PFSK-1 (cell line): ENCODE measurements around the gene DLGAP5.

Source experiments
- FOXP2 ChIP-seq: optimal IDR thresholded peaks from 2 replicates; pipeline ENCODE3; 2011; ENCODE audit warnings: borderline replicate concordance, control low read depth, inconsistent platforms; ENCODE audit not compliant: insufficient read depth; ENCODE audit errors: extremely low read length, extremely low read depth
- POLR2AphosphoS5 ChIP-seq: IDR thresholded peaks from 2 replicates; pipeline ENCODE4 v1.6.1; 2012; ENCODE audit warnings: low read depth, mild to moderate bottlenecking, control low read depth, low read length, moderate library complexity
- SIN3A ChIP-seq: IDR thresholded peaks from 2 replicates; pipeline ENCODE4 v1.6.1; 2012; ENCODE audit warnings: mild to moderate bottlenecking, low read length, moderate library complexity, borderline replicate concordance; ENCODE audit not compliant: insufficient read depth
- TAF1 ChIP-seq: IDR thresholded peaks from 2 replicates; pipeline ENCODE4 v1.6.1; 2012; ENCODE audit warnings: low read length, control low read depth, borderline replicate concordance; ENCODE audit not compliant: insufficient read depth
- TF ChIP-seq, protein P1 (sequence below), 2 experiments: IDR thresholded peaks; 2 replicates each; pipeline versions ENCODE4 v1.6.1 to v1.8.0; 2011 to 2012; ENCODE audit warnings: low read depth in 2 of 2, low read length in 2 of 2, control low read depth in 1 of 2, inconsistent platforms in 1 of 2, mild to moderate bottlenecking in 1 of 2, moderate library complexity in 1 of 2; ENCODE audit not compliant: insufficient read depth in 1 of 2

DLGAP5 gene

DNA sequence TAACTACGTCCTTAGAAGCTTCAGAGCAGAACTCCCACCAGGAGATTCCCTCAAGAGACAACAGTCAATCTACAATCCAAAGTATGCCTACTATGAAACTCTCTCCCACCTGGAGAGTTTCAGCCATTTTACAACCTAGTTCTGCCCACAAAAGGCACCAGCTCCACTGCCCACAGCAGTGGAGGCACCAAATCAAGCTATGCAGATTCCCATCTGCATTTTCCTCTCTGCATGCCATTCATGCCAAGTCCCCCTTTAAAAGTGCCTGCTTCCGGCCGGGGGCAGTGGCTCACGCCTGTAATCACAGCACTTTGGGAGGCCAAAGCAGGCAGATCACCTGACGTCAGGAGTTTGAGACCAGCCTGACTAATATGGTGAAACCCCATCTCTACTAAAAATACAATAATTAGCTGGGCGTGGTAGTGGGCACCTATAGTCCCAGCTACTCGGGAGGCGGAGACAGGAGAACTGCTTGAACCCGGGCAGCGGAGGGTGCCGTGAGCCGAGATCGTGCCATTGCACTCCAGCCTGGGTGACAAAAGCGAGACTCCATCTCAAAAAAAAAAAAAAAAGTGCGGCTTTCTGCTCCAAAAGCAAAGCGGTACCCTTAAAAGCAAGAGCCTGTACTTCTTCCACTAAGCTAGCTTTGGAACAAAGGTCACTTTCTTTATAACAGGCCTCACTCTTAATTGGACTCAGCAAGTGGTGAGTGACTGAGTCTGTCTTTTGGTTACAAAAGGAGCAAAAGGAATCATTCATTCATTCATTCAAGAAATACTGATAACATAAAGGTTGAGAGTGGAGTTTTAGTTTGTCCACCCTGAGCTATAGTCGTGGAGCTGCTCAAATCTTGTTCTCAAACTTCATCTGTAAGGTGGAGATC, 10.1 kb upstream of the DLGAP5 start:
- TF ChIP-seq SIN3A = no peak
- TF ChIP-seq, protein P1, sequence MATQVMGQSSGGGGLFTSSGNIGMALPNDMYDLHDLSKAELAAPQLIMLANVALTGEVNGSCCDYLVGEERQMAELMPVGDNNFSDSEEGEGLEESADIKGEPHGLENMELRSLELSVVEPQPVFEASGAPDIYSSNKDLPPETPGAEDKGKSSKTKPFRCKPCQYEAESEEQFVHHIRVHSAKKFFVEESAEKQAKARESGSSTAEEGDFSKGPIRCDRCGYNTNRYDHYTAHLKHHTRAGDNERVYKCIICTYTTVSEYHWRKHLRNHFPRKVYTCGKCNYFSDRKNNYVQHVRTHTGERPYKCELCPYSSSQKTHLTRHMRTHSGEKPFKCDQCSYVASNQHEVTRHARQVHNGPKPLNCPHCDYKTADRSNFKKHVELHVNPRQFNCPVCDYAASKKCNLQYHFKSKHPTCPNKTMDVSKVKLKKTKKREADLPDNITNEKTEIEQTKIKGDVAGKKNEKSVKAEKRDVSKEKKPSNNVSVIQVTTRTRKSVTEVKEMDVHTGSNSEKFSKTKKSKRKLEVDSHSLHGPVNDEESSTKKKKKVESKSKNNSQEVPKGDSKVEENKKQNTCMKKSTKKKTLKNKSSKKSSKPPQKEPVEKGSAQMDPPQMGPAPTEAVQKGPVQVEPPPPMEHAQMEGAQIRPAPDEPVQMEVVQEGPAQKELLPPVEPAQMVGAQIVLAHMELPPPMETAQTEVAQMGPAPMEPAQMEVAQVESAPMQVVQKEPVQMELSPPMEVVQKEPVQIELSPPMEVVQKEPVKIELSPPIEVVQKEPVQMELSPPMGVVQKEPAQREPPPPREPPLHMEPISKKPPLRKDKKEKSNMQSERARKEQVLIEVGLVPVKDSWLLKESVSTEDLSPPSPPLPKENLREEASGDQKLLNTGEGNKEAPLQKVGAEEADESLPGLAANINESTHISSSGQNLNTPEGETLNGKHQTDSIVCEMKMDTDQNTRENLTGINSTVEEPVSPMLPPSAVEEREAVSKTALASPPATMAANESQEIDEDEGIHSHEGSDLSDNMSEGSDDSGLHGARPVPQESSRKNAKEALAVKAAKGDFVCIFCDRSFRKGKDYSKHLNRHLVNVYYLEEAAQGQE (IDR thresholded peaks at IDR 0.05; ENCODE audit: insufficient read depth in 1 of 2, low read depth in 2 of 2, low read length in 2 of 2) = no peak
- no peak for TF ChIP-seq POLR2AphosphoS5
- TF ChIP-seq TAF1 = no peak
- TF ChIP-seq FOXP2 = no peak

GRCh38 chr14:55200651-55201050, 9.3 kb upstream of the DLGAP5 start:
- TF ChIP-seq FOXP2 (no peak), SIN3A (no peak), TAF1 (no peak), POLR2AphosphoS5 (no peak)
- TF ChIP-seq, protein P1 (IDR thresholded peaks at IDR 0.05; ENCODE audit: insufficient read depth in 1 of 2, low read depth in 2 of 2, low read length in 2 of 2) = no peak

DNA sequence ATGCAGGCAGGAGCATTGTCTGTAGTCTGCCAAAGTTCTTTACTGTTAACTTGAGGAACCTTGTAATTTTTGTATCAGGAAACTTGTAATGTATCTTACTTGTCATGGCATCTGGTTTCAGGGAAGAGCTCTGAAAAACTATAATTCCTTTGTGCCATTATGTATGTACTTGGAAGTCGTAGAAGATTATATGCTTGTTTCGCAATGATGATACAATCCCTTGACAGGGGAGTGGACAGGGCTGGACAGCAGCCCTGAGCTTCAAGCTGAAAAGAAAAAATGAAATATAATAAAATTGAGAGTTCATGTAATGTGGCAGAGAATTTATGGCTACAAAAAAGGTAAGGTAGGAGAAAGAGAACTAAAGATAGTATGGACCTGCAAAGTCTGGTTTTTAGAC, 7.4 kb upstream of the DLGAP5 start:
- TF ChIP-seq FOXP2 (no peak), POLR2AphosphoS5 (no peak)

- no peak for TF ChIP-seq POLR2AphosphoS5
Observed at GRCh38 chr14:55194656-55195355, 3.4 kb upstream of the DLGAP5 start.

GRCh38 chr14:55192054-55192621, 753 bp upstream of the DLGAP5 start:
- TF ChIP-seq FOXP2 (no peak), POLR2AphosphoS5 (no peak), TAF1 (no peak), SIN3A (no peak)
- TF ChIP-seq, protein P1 (IDR thresholded peaks at IDR 0.05; ENCODE audit: insufficient read depth in 1 of 2, low read depth in 2 of 2, low read length in 2 of 2) = no peak

DNA sequence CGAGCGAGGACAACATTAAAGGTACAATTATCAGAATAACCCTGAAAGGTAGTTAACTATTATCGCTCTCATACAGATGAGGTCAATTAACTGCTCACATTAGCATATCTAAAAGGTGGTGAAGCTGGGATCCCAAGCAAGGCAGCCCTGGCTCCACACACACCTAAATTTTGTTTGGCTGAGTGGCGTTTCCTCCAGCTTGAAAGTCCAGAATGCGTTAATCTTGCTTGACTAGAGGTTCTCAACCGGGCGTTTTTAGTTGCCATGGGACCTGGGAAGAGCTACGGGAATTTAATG, 531 bp downstream of the DLGAP5 start:
- no peak for TF ChIP-seq POLR2AphosphoS5
- TF ChIP-seq, protein P1 (IDR thresholded peaks at IDR 0.05; ENCODE audit: insufficient read depth in 1 of 2, low read depth in 2 of 2, low read length in 2 of 2) = no peak
- no peak for TF ChIP-seq SIN3A
- no peak for TF ChIP-seq FOXP2
- no peak for TF ChIP-seq TAF1
